GM12878 (cell line): ENCODE data around the gene ACTR2.

Source experiments
- CREB1 ChIP-seq: IDR thresholded peaks from 2 replicates; pipeline ENCODE4 v1.6.1; 2012; ENCODE audit warnings: low read depth, mild to moderate bottlenecking, inconsistent platforms
- CTCF ChIP-seq, 3 experiments: IDR thresholded peaks in 2 of 3; conservative IDR thresholded peaks in 1 of 3; 2 replicates each; pipeline ENCODE4 v1.5.1; 2011; ENCODE audit warnings: low read depth in 3 of 3, low read length in 3 of 3, mild to moderate bottlenecking in 3 of 3, control low read depth in 2 of 3, moderate library complexity in 2 of 3, inconsistent platforms in 1 of 3, mixed read lengths in 1 of 3; ENCODE audit not compliant: control insufficient read depth in 2 of 3, insufficient read depth in 1 of 3; ENCODE audit errors: extremely low read depth in 1 of 3
- TAF1 ChIP-seq: IDR thresholded peaks from 2 replicates; pipeline ENCODE4 v1.6.1; 2011; ENCODE audit warnings: mild to moderate bottlenecking, low read depth, low read length, borderline replicate concordance
- ZNF274 ChIP-seq: IDR thresholded peaks from one replicate; pipeline ENCODE4 v1.8.0; 2011; ENCODE audit not compliant: insufficient read length, insufficient read depth

- TF ChIP-seq CTCF (IDR thresholded peaks at IDR 0.05 in 2 of 3, conservative IDR thresholded peaks at IDR 0.05 in 1 of 3; ENCODE audit: control insufficient read depth in 2 of 3, extremely low read depth in 1 of 3, insufficient read depth in 1 of 3, low read depth in 3 of 3, low read length in 3 of 3) (peak; percentile 45 to 63 (median 56); a peak in 5 of 6 replicates), TAF1 (no peak), ZNF274 (no peak), CREB1 (no peak)
Observed at GRCh38 chr2:65264821-65265670, 37.4 kb downstream of the ACTR2 start.
